Left ventricle myocardium inferior (tissue), 1 donor: ENCODE data around the gene THEM4. TPM values are rescaled to one million over a fixed set of nuclear protein-coding genes. Genes with fewer than 3 reads are reported as not detected.
A peak's percentile ranks its signal among the peaks of the same experiment; 100 is the strongest.

Experiments
- DNase-seq: peaks from one replicate; pipeline ENCODE4 v3.0.0-alpha.2; 2020
- H3K27ac ChIP-seq: fragments of 200-600 bp; replicated peaks from 2 replicates; pipeline ENCODE4 v1.8.0; 2021
- H3K27me3 ChIP-seq: fragments of 200-600 bp; 2 replicates; pipeline ENCODE4 v1.8.0; 2021; ENCODE audit warnings: low read depth
- H3K36me3 ChIP-seq: fragments of 200-600 bp; 2 replicates; pipeline ENCODE4 v1.8.0; 2021
- H3K4me1 ChIP-seq: fragments of 200-600 bp; 2 replicates; pipeline ENCODE4 v1.8.0; 2021
- H3K4me3 ChIP-seq: fragments of 200-600 bp; 2 replicates; pipeline ENCODE4 v1.8.0; 2021; ENCODE audit warnings: mild to moderate bottlenecking, moderate library complexity
- H3K9me3 ChIP-seq: fragments of 200-600 bp; replicated peaks from 2 replicates; pipeline ENCODE4 v1.8.0; 2021
- CTCF ChIP-seq: fragments of 200-600 bp; IDR thresholded peaks from 2 replicates; pipeline ENCODE4 v1.8.0; 2021; ENCODE audit warnings: antibody characterized with exemption, mild to moderate bottlenecking, borderline replicate concordance
- intact Hi-C: fragments of 100-400 bp; cut with micrococcal nuclease; formaldehyde crosslinking; loops from one replicate; pipeline ENCODE4 v1.11.0; 2022
- total RNA-seq: library from RNA; stranded (reverse); fragmentation: NEBNext Ultra II Directional; extraction: Animal tissue kit (Norgen Biotek cat#: 25700); gene quantifications from one replicate; pipeline ENCODE4 v1.2.1, GENCODE V29; 2021
- donor health status: DM: no; HTN: yes; CAD: no; lungs with severe emphysema.

Gene THEM4
- total RNA-seq, 1 donor from 2014 or later, result 15.8 TPM

- Histone ChIP-seq H3K27me3 (no peaks in the 10 kb centered on the region), H3K4me3 (peak overlapping the region; percentile 37), H3K36me3 (no peaks in the 10 kb centered on the region), H3K4me1 (peaks cover 65% of the 10 kb centered on the region), H3K27ac (peak overlapping the region; percentile 91), H3K9me3 (no peaks in the 10 kb centered on the region)
- DNase-seq, result no peak
- no peak for TF ChIP-seq CTCF
- intact Hi-C loops, result no loop called here
Measured at GRCh38 chr1:151944857-151945575, 35.7 kb upstream of the THEM4 start.

DNA sequence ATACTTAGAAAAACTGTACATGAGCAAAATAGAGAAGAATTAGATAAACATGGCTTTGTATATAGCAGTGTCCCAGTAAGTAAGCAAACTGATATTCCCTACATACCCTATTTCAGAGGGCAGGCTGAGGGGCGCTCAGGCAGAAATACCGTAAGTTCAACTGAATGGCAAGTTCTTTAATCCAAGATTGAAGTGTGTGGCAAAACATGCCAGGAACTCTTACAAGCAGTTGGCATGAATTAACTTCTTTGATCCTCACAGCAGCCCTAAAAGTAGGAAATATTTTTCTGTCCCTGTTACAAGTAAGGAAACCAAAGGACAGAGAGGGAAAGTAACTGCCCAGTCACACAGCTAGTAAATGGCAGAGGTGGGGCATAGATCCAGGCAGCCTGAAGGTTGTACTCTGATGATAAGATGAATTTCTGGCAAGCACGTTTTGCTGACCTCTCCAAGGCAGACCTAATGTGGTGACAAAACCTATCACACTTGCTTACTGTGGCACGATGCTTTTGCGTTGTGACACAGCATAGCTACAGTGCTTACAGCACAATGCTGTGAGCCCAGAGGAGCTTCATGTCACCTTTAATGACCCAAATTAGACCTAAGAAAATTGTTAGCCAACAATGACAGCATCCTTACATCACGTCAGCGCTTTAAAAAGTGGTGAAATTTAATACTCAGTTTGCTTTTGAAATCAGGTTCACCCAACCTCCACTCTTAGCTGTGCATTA is 35.0 kb upstream of the THEM4 start:
- Histone ChIP-seq H3K4me1 (peaks cover 65% of the 10 kb centered on the region), H3K27ac (peak overlapping the region; percentile 91), H3K4me3 (no peak overlapping the region), H3K27me3 (no peaks in the 10 kb centered on the region), H3K9me3 (no peaks in the 10 kb centered on the region), H3K36me3 (no peaks in the 10 kb centered on the region)
- no peak for TF ChIP-seq CTCF
- no peak for DNase-seq
- intact Hi-C loops, result no loop called here

GRCh38 chr1:151943591-151943990 is 34.3 kb upstream of the THEM4 start:
- Histone ChIP-seq H3K4me3 (no peak overlapping the region), H3K27ac (peak overlapping the region; percentile 91), H3K36me3 (no peaks in the 10 kb centered on the region), H3K27me3 (no peaks in the 10 kb centered on the region), H3K9me3 (no peaks in the 10 kb centered on the region), H3K4me1 (peaks cover 65% of the 10 kb centered on the region)
- TF ChIP-seq CTCF, result no peak
- DNase-seq, result no peak
- intact Hi-C loops, result no loop called here

DNA sequence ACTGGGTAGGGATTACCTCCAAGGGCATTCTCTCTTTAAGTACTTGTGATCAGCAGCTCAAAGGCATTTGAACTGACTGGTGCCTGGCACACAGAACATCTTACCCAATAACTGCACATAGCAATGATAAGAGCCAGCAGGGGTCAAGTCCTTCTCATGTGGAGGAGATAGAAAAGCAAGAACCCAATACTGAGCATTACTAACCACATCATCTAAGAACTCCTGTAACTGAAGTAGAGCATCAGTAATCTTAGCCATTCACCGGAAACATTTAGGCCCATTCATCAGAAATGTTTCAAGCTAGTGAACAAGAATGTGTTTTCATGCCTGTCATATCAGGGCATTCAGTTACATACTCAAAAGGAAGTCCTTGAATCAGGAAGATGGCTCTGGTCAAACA is 33.6 kb upstream of the THEM4 start:
- no peak for DNase-seq
- H3K9me3 ChIP-seq, result no peaks in the 10 kb centered on the region
- H3K4me1 ChIP-seq, result peaks cover 65% of the 10 kb centered on the region
- no peaks in the 10 kb centered on the region for H3K27me3 ChIP-seq
- peak overlapping the region; percentile 91 for H3K27ac ChIP-seq
- H3K4me3 ChIP-seq, result no peak overlapping the region
- no peak for TF ChIP-seq CTCF
- no peaks in the 10 kb centered on the region for H3K36me3 ChIP-seq
- intact Hi-C loops, result no loop called here

- peaks cover 50% of the 10 kb centered on the region for H3K4me1 ChIP-seq
- H3K36me3 ChIP-seq, result no peaks in the 10 kb centered on the region
- H3K4me3 ChIP-seq, result no peak overlapping the region
- no peak for TF ChIP-seq CTCF
- no peaks in the 10 kb centered on the region for H3K27me3 ChIP-seq
- DNase-seq, result no peak
- H3K27ac ChIP-seq, result peak overlapping the region; percentile 91
- intact Hi-C loops, result no loop called here
- H3K9me3 ChIP-seq, result no peaks in the 10 kb centered on the region
Measured at GRCh38 chr1:151940541-151940940, 31.2 kb upstream of the THEM4 start.
